Natural killer cell (primary cell): ENCODE measurements around the gene FRMD6. TPM values are rescaled to one million over a fixed set of nuclear protein-coding genes. Genes with fewer than 3 reads are reported as not detected.
"Not testable (repeated sequence)": the region's sequence is repeated elsewhere in the genome, so short reads cannot be mapped to it uniquely, and the experiment has no call there.

ENCODE experiments used
- ATAC-seq, 3 donors: fragments of 150-1000 bp in 2 of 3; fragments of 200-7000 bp in 1 of 3; cut with Tn5 transposase; 1 replicate in 1 of 3; 2 replicates in 2 of 3; pipeline ENCODE4 v1.10.0; 2021; ENCODE audit warnings: mild to moderate bottlenecking in 2 of 3, moderate library complexity in 2 of 3
- DNase-seq, 2 donors: peaks; one replicate each; pipeline versions ENCODE4 v3.0.0 to v3.0.0-alpha.2; 2013 to 2021; ENCODE audit warnings: mixed read lengths in 1 of 2
- H3K27ac ChIP-seq: one replicate; pipeline ENCODE4 v1.5.1; 2013; ENCODE audit warnings: mild to moderate bottlenecking, low read length
- H3K27me3 ChIP-seq: one replicate; pipeline ENCODE4 v1.6.1; 2013; ENCODE audit warnings: low read length; ENCODE audit not compliant: control insufficient read depth, insufficient read depth
- H3K36me3 ChIP-seq: one replicate; pipeline ENCODE4 v1.6.1; 2013; ENCODE audit warnings: low read length; ENCODE audit not compliant: control insufficient read depth, insufficient read depth
- H3K4me1 ChIP-seq: one replicate; pipeline ENCODE4 v1.6.1; 2013; ENCODE audit warnings: low read length; ENCODE audit not compliant: control insufficient read depth, insufficient read depth
- H3K4me3 ChIP-seq: one replicate; pipeline ENCODE4 v1.5.1; 2013; ENCODE audit warnings: low read length
- H3K9me3 ChIP-seq: one replicate; pipeline ENCODE4 v1.6.1; 2013; ENCODE audit warnings: low read length; ENCODE audit not compliant: control insufficient read depth, insufficient read depth
- H3K27ac Mint-ChIP-seq, 2 donors: one replicate each; pipeline ENCODE4 v1.8.0; 2022; ENCODE audit warnings: mild to moderate bottlenecking in 2 of 2, mixed read lengths in 2 of 2, moderate library complexity in 1 of 2
- H3K27me3 Mint-ChIP-seq, 2 donors: one replicate each; pipeline ENCODE4 v1.8.0; 2022; ENCODE audit warnings: low read depth in 2 of 2, mixed read lengths in 2 of 2
- H3K36me3 Mint-ChIP-seq: one replicate; pipeline ENCODE4 v1.8.0; 2022; ENCODE audit warnings: mixed read lengths
- H3K4me1 Mint-ChIP-seq, 2 donors: one replicate each; pipeline ENCODE4 v1.8.0; 2022; ENCODE audit warnings: mixed read lengths in 2 of 2
- H3K4me3 Mint-ChIP-seq: one replicate; pipeline ENCODE4 v1.8.0; 2022; ENCODE audit warnings: mild to moderate bottlenecking, moderate library complexity, mixed read lengths
- H3K9me3 Mint-ChIP-seq, 2 donors: one replicate each; pipeline ENCODE4 v1.8.0; 2022; ENCODE audit warnings: mixed read lengths in 2 of 2
- CTCF ChIP-seq: fragments of 200-600 bp; IDR thresholded peaks from one replicate; pipeline ENCODE4 v1.8.0; 2022; ENCODE audit warnings: antibody characterized with exemption
- WGBS: methylation state at CpG from one replicate; pipeline ENCODE4 v1.1.7; 2013; ENCODE audit warnings: missing lambda C conversion rate; ENCODE audit not compliant: insufficient coverage; 5-methylcytosine and 5-hydroxymethylcytosine counted together
- intact Hi-C: fragments of 100-400 bp; cut with micrococcal nuclease; formaldehyde crosslinking; loops from one replicate; pipeline ENCODE4 v1.14.2; 2022
- total RNA-seq, 4 donors: library from RNA; stranded (reverse); fragments of 120-200 nt in 1 of 4; gene quantifications; one replicate each; pipeline versions ENCODE4 v1.2.3 to v1.2.4, GENCODE V29; 2013 to 2022

Gene FRMD6
- total RNA-seq, 3 donors from 2014 or later (not counting 1 experiment from before 2014, with no cell fraction given) = 1.5 to 3.8 (median 2.3) TPM

- no peak for ATAC-seq
- peaks cover 5 to 7% of the 10 kb centered on the region in 2 donors for H3K27me3 Mint-ChIP-seq
- Histone ChIP-seq H3K4me1 (no peaks in the 10 kb centered on the region), H3K9me3 (no peaks in the 10 kb centered on the region), H3K27me3 (no peaks in the 10 kb centered on the region), H3K27ac (no peak overlapping the region), H3K4me3 (no peak overlapping the region), H3K36me3 (no peaks in the 10 kb centered on the region)
- DNase-seq = no peak
- no peak overlapping the region for H3K27ac Mint-ChIP-seq
- intact Hi-C loops = no loop called here
- H3K4me1 Mint-ChIP-seq = peaks cover 0 to 5% of the 10 kb centered on the region in 2 donors
- H3K9me3 Mint-ChIP-seq = no peaks in the 10 kb centered on the region
- H3K36me3 Mint-ChIP-seq = no peaks in the 10 kb centered on the region
- 86% methylated on average over 26 of the region's 31 CpGs for WGBS
- H3K4me3 Mint-ChIP-seq = no peak overlapping the region
- no peak for TF ChIP-seq CTCF
These were observed 92.8 kb downstream of the FRMD6 start for GRCh38 chr14:51744372-51745130.

GRCh38 chr14:51746823-51747222 is 95.1 kb downstream of the FRMD6 start:
- not testable (repeated sequence) for ATAC-seq, H3K36me3 Mint-ChIP-seq

GRCh38 chr14:51750542-51750941 is 98.8 kb downstream of the FRMD6 start:
- Mint-ChIP-seq H3K27me3 (peaks cover 6 to 9% of the 10 kb centered on the region in 2 donors), H3K27ac (no peak overlapping the region), H3K4me3 (no peak overlapping the region), H3K9me3 (no peaks in the 10 kb centered on the region), H3K4me1 (no peaks in the 10 kb centered on the region), H3K36me3 (no peaks in the 10 kb centered on the region)
- Histone ChIP-seq H3K9me3 (no peaks in the 10 kb centered on the region), H3K36me3 (no peaks in the 10 kb centered on the region), H3K27ac (no peak overlapping the region), H3K4me3 (no peak overlapping the region), H3K4me1 (no peaks in the 10 kb centered on the region), H3K27me3 (no peaks in the 10 kb centered on the region)
- intact Hi-C loops = no loop called here
- no peak for TF ChIP-seq CTCF
- DNase-seq (no peak), ATAC-seq (no peak)
- WGBS = 79% methylated on average over 13 of the region's 13 CpGs

More at GRCh38 chr14:51746823-51747222, 95.1 kb downstream of the FRMD6 start:
- H3K4me3 Mint-ChIP-seq, H3K27me3 Mint-ChIP-seq, H3K4me3 ChIP-seq, H3K27me3 ChIP-seq, H3K27ac ChIP-seq, H3K27ac Mint-ChIP-seq, H3K9me3 Mint-ChIP-seq, H3K36me3 ChIP-seq, intact Hi-C loops, H3K4me1 Mint-ChIP-seq, DNase-seq, H3K9me3 ChIP-seq, H3K4me1 ChIP-seq: not testable (repeated sequence)
- WGBS = 80% methylated on average over 19 of the region's 25 CpGs

- H3K36me3 ChIP-seq, H3K36me3 Mint-ChIP-seq, H3K27me3 Mint-ChIP-seq, H3K27ac Mint-ChIP-seq, H3K9me3 Mint-ChIP-seq, H3K27me3 ChIP-seq, H3K4me3 ChIP-seq, ATAC-seq, H3K4me3 Mint-ChIP-seq, H3K4me1 ChIP-seq, intact Hi-C loops, H3K4me1 Mint-ChIP-seq, H3K27ac ChIP-seq, H3K9me3 ChIP-seq, DNase-seq: not testable (repeated sequence)
- 90% methylated on average over 16 of the region's 16 CpGs for WGBS
These were observed 100.1 kb downstream of the FRMD6 start for GRCh38 chr14:51751611-51752345.

- H3K27me3 Mint-ChIP-seq = peaks cover 15 to 35% of the 10 kb centered on the region in 2 donors
- H3K36me3 ChIP-seq, intact Hi-C loops, H3K27me3 ChIP-seq, H3K36me3 Mint-ChIP-seq, H3K4me1 ChIP-seq, H3K27ac Mint-ChIP-seq, ATAC-seq, H3K9me3 Mint-ChIP-seq, H3K4me3 ChIP-seq, H3K27ac ChIP-seq, DNase-seq, H3K4me3 Mint-ChIP-seq, H3K4me1 Mint-ChIP-seq, H3K9me3 ChIP-seq: not testable (repeated sequence)
- 21% methylated on average over 3 of the region's 7 CpGs for WGBS
These were observed 106.0 kb downstream of the FRMD6 start for GRCh38 chr14:51757756-51758155.
